Liver (tissue), 9 donors: ENCODE results near the gene SIRPD. TPM values are rescaled to one million over a fixed set of nuclear protein-coding genes. Genes with fewer than 3 reads are reported as not detected.

Source experiments
- DNase-seq: peaks from one replicate; pipeline ENCODE4 v3.0.0-alpha.2; 2017; ENCODE audit warnings: low spot score
- H3K27ac ChIP-seq, 2 donors: one replicate each; pipeline ENCODE4 v1.7.0; 2013; ENCODE audit warnings: inconsistent platforms in 2 of 2, low read length in 2 of 2, control low read depth in 1 of 2, low read depth in 1 of 2, mild to moderate bottlenecking in 1 of 2
- H3K27me3 ChIP-seq, 4 donors: one replicate each; pipeline versions ENCODE4 v1.6.1 to v1.7.0; 2013; ENCODE audit warnings: low read length in 3 of 4, inconsistent platforms in 1 of 4, mild to moderate bottlenecking in 1 of 4, moderate library complexity in 1 of 4; ENCODE audit not compliant: control insufficient read depth in 4 of 4, insufficient read depth in 4 of 4
- H3K36me3 ChIP-seq, 4 donors: one replicate each; pipeline versions ENCODE4 v1.6.1 to v1.7.0; 2013; ENCODE audit warnings: low read length in 3 of 4, mild to moderate bottlenecking in 3 of 4, low read depth in 1 of 4, moderate library complexity in 1 of 4; ENCODE audit not compliant: control insufficient read depth in 4 of 4, insufficient read depth in 3 of 4
- H3K4me1 ChIP-seq, 4 donors: one replicate each; pipeline versions ENCODE4 v1.6.1 to v1.7.0; 2013; ENCODE audit warnings: low read length in 3 of 4, mild to moderate bottlenecking in 3 of 4, moderate library complexity in 1 of 4; ENCODE audit not compliant: control insufficient read depth in 4 of 4, insufficient read depth in 4 of 4
- H3K4me3 ChIP-seq, 3 donors: one replicate each; pipeline versions ENCODE4 v1.6.1 to v1.7.0; 2013; ENCODE audit warnings: low read length in 3 of 3, control low read depth in 1 of 3, low read depth in 1 of 3, mild to moderate bottlenecking in 1 of 3
- H3K9ac ChIP-seq, 2 donors: one replicate each; pipeline ENCODE4 v1.7.0; 2013; ENCODE audit warnings: low read length in 2 of 2, mild to moderate bottlenecking in 2 of 2, moderate library complexity in 2 of 2, control low read depth in 1 of 2, low read depth in 1 of 2
- H3K9me3 ChIP-seq, 4 donors: one replicate each; pipeline versions ENCODE4 v1.6.1 to v1.7.0; 2013; ENCODE audit warnings: low read length in 3 of 4; ENCODE audit not compliant: control insufficient read depth in 4 of 4
- ATF3 ChIP-seq: IDR thresholded peaks from 2 replicates; pipeline ENCODE4 v1.6.1; 2016; ENCODE audit warnings: antibody characterized with exemption
- CTCF ChIP-seq: fragments of 150-350 bp; IDR thresholded peaks from 2 replicates; pipeline ENCODE4 v1.5.1; 2017; ENCODE audit warnings: improper control_type of control experiment, low read depth, low read length; ENCODE audit not compliant: missing input control
- EGR1 ChIP-seq, 2 donors: IDR thresholded peaks; 2 replicates each; pipeline ENCODE4 v1.6.1; 2016 to 2018; ENCODE audit warnings: antibody characterized with exemption in 2 of 2, low read depth in 2 of 2
- FOXA1 ChIP-seq: IDR thresholded peaks from 2 replicates; pipeline ENCODE4 v1.6.1; 2016; ENCODE audit warnings: antibody characterized with exemption
- FOXA2 ChIP-seq: IDR thresholded peaks from 2 replicates; pipeline ENCODE4 v1.6.1; 2016; ENCODE audit warnings: antibody characterized with exemption
- GABPA ChIP-seq, 2 donors: IDR thresholded peaks in 1 of 2; conservative IDR thresholded peaks in 1 of 2; 2 replicates each; pipeline ENCODE4 v1.6.1; 2016; ENCODE audit warnings: antibody characterized with exemption in 2 of 2, mild to moderate bottlenecking in 1 of 2, moderate library complexity in 1 of 2
- HNF4A ChIP-seq, 2 donors: conservative IDR thresholded peaks; 2 replicates each; pipeline ENCODE4 v1.6.1; 2016; ENCODE audit warnings: antibody characterized with exemption in 2 of 2, mild to moderate bottlenecking in 2 of 2
- HNF4G ChIP-seq: IDR thresholded peaks from 2 replicates; pipeline ENCODE4 v1.6.1; 2016; ENCODE audit warnings: antibody characterized with exemption
- MAX ChIP-seq: IDR thresholded peaks from 2 replicates; pipeline ENCODE4 v1.6.1; 2016; ENCODE audit warnings: antibody characterized with exemption
- NR2F2 ChIP-seq: IDR thresholded peaks from 2 replicates; pipeline ENCODE4 v1.6.1; 2016; ENCODE audit warnings: antibody characterized with exemption
- RAD21 ChIP-seq, 2 donors: IDR thresholded peaks; 2 replicates each; pipeline ENCODE4 v1.6.1; 2016; ENCODE audit warnings: antibody characterized with exemption in 2 of 2, mild to moderate bottlenecking in 2 of 2
- REST ChIP-seq: IDR thresholded peaks from 2 replicates; pipeline ENCODE4 v1.6.1; 2016; ENCODE audit warnings: antibody characterized with exemption, mild to moderate bottlenecking
- RXRA ChIP-seq, 2 donors: IDR thresholded peaks; 2 replicates each; pipeline ENCODE4 v1.6.1; 2017 to 2018; ENCODE audit warnings: antibody characterized with exemption in 2 of 2, mild to moderate bottlenecking in 1 of 2
- SP1 ChIP-seq: IDR thresholded peaks from 2 replicates; pipeline ENCODE4 v1.6.1; 2018; ENCODE audit warnings: antibody characterized with exemption, mild to moderate bottlenecking
- TAF1 ChIP-seq: conservative IDR thresholded peaks from 2 replicates; pipeline ENCODE4 v1.6.1; 2016; ENCODE audit warnings: antibody characterized with exemption, mild to moderate bottlenecking
- YY1 ChIP-seq: IDR thresholded peaks from 2 replicates; pipeline ENCODE4 v1.6.1; 2016; ENCODE audit warnings: antibody characterized with exemption, mild to moderate bottlenecking
- ZBTB33 ChIP-seq: IDR thresholded peaks from 2 replicates; pipeline ENCODE4 v1.6.1; 2016; ENCODE audit warnings: antibody characterized with exemption
- WGBS: extraction: QIAGEN DNeasy Blood & Tissue Kit; methylation state at CpG from one replicate; pipeline ENCODE4 v1.1.7; 2013; 5-methylcytosine and 5-hydroxymethylcytosine counted together
- polyA plus RNA-seq, 2 donors: library from polyadenylated mRNA; stranded (reverse) in 1 of 2; unstranded in 1 of 2; fragments of 200-250 nt in 1 of 2; fragments of >200 nt in 1 of 2; fragmentation: Nextera tagmentation in 1 of 2; extraction: Ambion mirVana in 1 of 2; gene quantifications; one replicate each; pipeline versions ENCODE4 v1.2.1 to v1.2.3, GENCODE V29; 2013 to 2015
- total RNA-seq, 2 donors: library from RNA; depleted of rRNA; stranded (reverse); fragments of >200 nt; gene quantifications; one replicate each; pipeline ENCODE4 v1.2.3, GENCODE V29; 2014
- donor health status: healthy.
- donor health status: healthy.
- donor health status: healthy.
- donor health status: healthy.
- donor health status: healthy.

Gene SIRPD
- total and polyA plus RNA-seq, 4 donors, result 1.1 TPM; not detected in 3

- DNase-seq, result no peak
- Histone ChIP-seq H3K9ac (no peak overlapping the region), H3K27ac (no peak overlapping the region), H3K9me3 (no peaks in the 10 kb centered on the region), H3K4me3 (no peak overlapping the region), H3K27me3 (peaks cover 0 to 3% (median 0%) of the 10 kb centered on the region in 4 donors), H3K36me3 (no peaks in the 10 kb centered on the region), H3K4me1 (no peaks in the 10 kb centered on the region)
- TF ChIP-seq RAD21 (IDR thresholded peaks at IDR 0.05), result no peak
- TF ChIP-seq FOXA1, result no peak
- TF ChIP-seq HNF4A (conservative IDR thresholded peaks at IDR 0.05), result no peak
- TF ChIP-seq HNF4G, result no peak
- TF ChIP-seq SP1, result no peak
- no peak for TF ChIP-seq ZBTB33
- TF ChIP-seq NR2F2, result no peak
- no peak for TF ChIP-seq GABPA (IDR thresholded peaks at IDR 0.05 in 1 of 2, conservative IDR thresholded peaks at IDR 0.05 in 1 of 2)
- no peak for TF ChIP-seq YY1
- TF ChIP-seq MAX, result no peak
- TF ChIP-seq FOXA2, result no peak
- TF ChIP-seq CTCF, result no peak
- TF ChIP-seq ATF3, result no peak
- no peak for TF ChIP-seq TAF1
- TF ChIP-seq RXRA (IDR thresholded peaks at IDR 0.05), result no peak
- TF ChIP-seq REST, result no peak
- TF ChIP-seq EGR1 (IDR thresholded peaks at IDR 0.05; ENCODE audit: low read depth in 2 of 2), result no peak
- WGBS, result 84% methylated on average over 3 of the region's 3 CpGs
Measured at GRCh38 chr20:1496930-1497329, 60.6 kb downstream of the SIRPD start.

GRCh38 chr20:1494436-1494835 is 63.1 kb downstream of the SIRPD start:
- no peak overlapping the region for H3K9ac ChIP-seq
- no peak for DNase-seq
- H3K27ac ChIP-seq, result no peak overlapping the region
- no peak overlapping the region for H3K4me3 ChIP-seq
- no peaks in the 10 kb centered on the region for H3K4me1 ChIP-seq
- no peaks in the 10 kb centered on the region for H3K36me3 ChIP-seq
- no peaks in the 10 kb centered on the region for H3K27me3 ChIP-seq
- WGBS, result 30% methylated on average over 3 of the region's 3 CpGs
- TF ChIP-seq ATF3 (no peak), HNF4A (conservative IDR thresholded peaks at IDR 0.05) (no peak), YY1 (no peak), RXRA (IDR thresholded peaks at IDR 0.05) (no peak), TAF1 (no peak), SP1 (no peak), RAD21 (IDR thresholded peaks at IDR 0.05) (no peak), HNF4G (no peak), FOXA2 (no peak), FOXA1 (no peak), REST (no peak), NR2F2 (no peak), EGR1 (IDR thresholded peaks at IDR 0.05; ENCODE audit: low read depth in 2 of 2) (no peak)
- no peaks in the 10 kb centered on the region for H3K9me3 ChIP-seq
